ENCODE data around the gene SUMO4.
"Not testable (repeated sequence)": the region's sequence is repeated elsewhere in the genome, so short reads cannot be mapped to it uniquely, and the experiment has no call there.

Gene SUMO4

GRCh38 chr6:149429427-149430360, 29.6 kb downstream of the SUMO4 start:
- no peak for DNase-seq (ENCODE audit: extremely low read depth in 1 of 2, low read depth in 1 of 2)

DNA sequence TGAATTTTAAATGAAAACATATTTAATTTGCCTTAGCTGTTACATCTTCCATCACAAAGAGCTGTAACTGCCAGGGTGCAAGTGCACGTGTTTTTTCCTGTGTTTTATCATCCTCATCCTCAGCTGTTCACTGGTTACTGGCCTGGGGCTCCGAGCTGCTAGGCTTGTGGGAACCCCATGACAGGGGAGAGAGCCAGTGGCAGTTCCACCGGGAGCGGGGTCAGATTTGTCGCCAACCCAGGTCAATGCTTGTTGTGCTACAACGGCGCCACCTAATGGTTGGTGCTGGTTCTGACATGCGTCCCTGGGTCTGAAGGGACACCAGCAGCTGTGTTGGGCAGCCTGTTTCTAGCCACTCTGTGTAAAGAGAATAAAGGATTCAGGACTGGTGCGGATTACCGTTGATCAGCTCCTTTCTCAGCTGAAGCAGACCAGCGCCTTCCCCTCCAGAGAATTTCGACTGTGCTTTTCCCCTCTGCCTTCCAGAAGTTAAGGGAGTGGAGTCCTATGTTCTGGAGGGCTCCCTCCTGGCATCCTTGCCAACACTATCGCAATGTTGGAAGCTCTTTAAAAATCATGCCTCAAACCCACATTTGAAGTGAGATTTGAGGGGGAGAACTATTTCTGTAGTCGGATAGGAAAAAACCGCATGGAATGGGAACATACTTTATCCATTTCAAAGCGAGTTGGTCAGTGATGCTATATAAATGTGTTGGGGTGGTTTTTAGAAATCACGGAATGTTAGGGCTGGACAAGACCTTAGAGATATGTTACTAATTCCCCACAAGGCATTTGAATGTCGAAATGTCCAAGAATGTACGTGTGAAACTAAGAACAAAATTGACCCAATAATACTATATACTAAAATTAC, 32.1 kb downstream of the SUMO4 start:
- DNase-seq (ENCODE audit: extremely low read depth in 1 of 2, low read depth in 1 of 2), result peak; percentile 74 to 81

- no peak for DNase-seq (ENCODE audit: extremely low read depth in 1 of 2, low read depth in 1 of 2)
Observed at GRCh38 chr6:149433405-149433804, 33.3 kb downstream of the SUMO4 start.

DNA sequence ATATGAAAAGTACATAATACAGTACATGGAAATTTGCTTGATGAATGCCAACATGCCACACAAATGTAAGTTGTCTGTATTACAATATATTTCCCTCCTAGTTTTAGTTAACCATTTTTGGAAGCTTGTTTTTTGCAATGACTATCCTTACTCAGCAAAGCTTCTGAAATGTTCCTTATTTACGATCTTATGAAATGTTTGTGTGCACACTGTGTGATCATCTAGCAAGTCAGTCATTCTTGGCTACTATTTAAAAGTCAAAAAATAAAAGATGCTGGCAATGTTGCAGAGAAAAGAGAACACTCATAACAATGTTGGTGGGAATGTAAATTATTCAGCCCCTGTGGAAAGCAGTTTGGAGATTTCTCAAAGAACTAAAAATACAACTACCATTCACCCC, 33.8 kb downstream of the SUMO4 start:
- no peak for DNase-seq (ENCODE audit: extremely low read depth in 1 of 2, low read depth in 1 of 2)

DNA sequence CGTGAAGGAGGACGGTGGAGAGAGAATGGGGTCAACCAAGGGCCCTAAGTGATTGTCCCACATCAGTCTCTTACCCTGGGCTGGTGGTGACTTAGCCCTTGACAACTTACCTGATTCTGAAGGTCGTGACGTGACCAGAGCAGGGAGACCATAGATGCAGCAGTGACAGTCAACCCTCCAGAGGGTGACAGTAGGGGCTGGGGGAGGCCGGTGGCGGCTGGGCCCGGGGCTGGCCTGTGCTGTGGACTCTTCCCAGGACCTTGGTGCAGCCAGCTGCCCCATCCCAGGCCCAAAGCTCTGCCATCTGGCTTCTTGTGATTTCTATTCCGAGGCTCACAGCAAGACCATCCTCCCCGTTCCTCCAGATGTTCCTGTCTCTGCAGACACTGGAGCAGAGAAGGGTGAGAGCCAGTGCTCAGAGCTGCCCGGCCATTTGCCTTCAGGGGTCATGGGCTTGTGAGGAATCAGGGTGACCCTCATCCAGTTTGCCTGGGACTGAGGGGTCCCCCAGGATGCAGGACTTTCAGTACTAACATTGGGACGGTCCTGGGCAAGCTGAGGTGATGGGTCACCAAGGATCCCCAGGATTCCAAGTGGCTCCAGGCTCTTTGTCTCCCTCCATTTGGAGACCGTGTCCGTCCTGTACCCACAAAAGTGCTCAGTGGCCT, 36.0 kb downstream of the SUMO4 start:
- DNase-seq (ENCODE audit: extremely low read depth in 1 of 2, low read depth in 1 of 2), result no peak

- DNase-seq (ENCODE audit: extremely low read depth in 1 of 2, low read depth in 1 of 2), result no peak
Observed at GRCh38 chr6:149436647-149437046, 36.6 kb downstream of the SUMO4 start.

- no peak for DNase-seq (ENCODE audit: extremely low read depth in 1 of 2, low read depth in 1 of 2)
Observed at GRCh38 chr6:149437212-149437611, 37.1 kb downstream of the SUMO4 start.

GRCh38 chr6:149438855-149439254, 38.8 kb downstream of the SUMO4 start:
- no peak for DNase-seq (ENCODE audit: extremely low read depth in 1 of 2, low read depth in 1 of 2)

GRCh38 chr6:149439626-149440025, 39.6 kb downstream of the SUMO4 start:
- DNase-seq (ENCODE audit: extremely low read depth in 1 of 2, low read depth in 1 of 2), result no peak

- no peak for DNase-seq (ENCODE audit: extremely low read depth in 1 of 2, low read depth in 1 of 2)
Observed at GRCh38 chr6:149440735-149441671, 40.9 kb downstream of the SUMO4 start.

DNA sequence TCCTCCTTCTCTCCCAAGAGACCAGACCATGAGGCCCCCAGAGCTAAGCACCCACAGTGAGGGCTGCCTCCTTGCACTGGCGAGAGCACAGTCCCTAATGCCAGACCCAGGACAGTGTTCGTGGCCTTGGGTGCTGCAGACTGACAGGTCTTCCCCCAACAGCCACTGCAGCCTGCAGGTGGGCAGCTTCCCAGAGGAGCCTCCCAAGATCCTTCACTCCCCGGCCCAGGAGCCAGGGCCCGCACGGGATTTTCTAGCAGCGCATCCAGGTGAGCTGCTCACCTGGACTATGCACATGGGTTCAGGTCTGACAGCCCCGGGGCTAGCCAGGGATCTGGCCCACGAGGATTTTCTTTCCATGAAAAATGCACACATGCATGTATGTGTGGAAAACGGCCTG, 41.7 kb downstream of the SUMO4 start:
- no peak for DNase-seq (ENCODE audit: extremely low read depth in 1 of 2, low read depth in 1 of 2)

DNA sequence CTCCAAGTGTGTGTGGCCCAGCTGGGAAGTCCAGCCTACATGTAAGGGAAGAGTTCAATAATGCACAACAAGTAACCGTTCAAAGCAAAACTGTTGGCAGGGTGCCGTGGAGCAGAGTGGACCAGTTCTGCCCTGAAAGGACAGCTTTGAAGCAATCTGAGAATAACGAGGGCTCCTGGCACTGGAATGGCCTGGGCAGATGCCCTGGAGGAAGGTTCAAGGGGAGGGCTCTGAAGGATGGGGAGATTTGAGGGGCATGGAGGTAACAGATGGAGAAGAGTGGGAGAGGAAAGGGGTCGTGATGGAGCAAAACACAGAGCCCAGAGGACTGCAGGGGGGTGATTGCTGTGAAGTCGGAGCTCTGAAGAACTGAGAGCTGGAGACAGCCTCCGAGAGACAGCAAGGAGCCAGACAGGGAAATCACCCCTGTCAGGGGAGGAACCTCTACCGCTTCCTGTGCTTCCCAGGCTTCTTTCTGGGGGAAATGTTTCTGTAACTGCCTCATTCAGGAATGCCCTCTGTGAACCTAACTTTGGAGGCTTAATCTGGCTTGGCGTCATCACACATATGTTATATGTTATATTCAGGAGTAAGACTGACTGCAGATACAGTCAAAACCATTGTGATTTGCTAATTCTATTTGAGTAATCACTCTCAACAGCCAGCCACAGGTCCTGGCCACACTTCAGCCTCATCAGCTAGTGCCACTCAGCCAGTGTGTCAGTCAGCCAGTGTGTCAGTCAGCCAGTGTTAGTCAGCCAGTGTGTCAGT, 43.5 kb downstream of the SUMO4 start:
- DNase-seq (ENCODE audit: extremely low read depth in 1 of 2, low read depth in 1 of 2), result no peak

DNA sequence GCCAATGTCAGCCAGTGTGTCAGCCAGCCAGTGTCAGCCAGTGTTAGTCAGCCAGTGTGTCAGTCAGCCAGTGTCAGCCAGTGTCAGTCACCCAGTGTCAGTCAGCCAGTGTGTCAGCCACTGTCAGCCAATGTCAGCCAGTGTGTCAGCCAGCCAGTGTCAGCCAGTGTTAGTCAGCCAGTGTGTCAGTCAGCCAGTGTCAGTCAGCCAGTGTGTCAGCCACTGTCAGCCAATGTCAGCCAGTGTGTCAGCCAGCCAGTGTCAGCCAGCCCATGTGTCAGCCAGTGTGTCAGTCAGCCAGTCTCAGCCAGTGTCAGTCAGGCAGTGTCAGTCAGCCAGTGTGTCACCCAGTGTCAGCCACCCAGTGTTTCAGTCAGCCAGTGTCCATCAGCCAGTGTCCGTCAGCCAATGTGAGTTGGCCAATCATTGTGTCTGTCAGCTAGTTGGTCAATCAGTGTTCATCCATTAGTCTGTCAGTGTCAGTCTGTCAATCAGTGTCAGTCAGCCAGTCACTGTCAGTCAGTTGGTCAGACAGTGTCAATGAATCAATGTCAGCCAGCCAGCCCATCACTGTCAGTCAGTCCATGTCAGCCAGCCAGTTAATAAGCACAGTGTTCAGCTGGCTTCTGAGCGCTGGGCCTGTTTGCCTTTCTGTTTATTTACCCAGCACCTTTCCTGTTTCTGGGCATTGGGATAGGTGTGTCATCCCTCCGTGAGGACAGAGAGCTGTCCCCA, 44.5 kb downstream of the SUMO4 start:
- DNase-seq (ENCODE audit: extremely low read depth in 1 of 2, low read depth in 1 of 2), result not testable (repeated sequence)

DNA sequence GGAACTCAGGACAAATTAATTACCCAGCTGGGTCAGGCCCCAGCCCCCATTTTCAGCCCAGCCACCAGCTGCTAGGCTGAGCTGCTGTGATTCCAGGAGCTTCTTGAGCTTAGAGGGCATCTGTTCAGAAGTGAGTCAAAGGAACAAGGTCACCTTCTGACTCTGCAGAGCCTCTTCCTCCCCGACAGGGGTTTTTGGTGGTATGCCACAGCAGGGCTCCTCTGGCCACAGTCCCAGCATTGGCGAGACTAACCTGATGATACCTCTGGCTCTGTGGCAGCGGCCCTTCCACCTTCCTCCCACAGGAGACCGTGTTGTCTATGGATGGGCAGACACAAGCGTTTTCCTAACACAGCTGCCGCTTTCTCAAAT, 45.0 kb downstream of the SUMO4 start:
- DNase-seq (ENCODE audit: extremely low read depth in 1 of 2, low read depth in 1 of 2), result no peak

- DNase-seq (ENCODE audit: extremely low read depth in 1 of 2, low read depth in 1 of 2), result no peak
Observed at GRCh38 chr6:149445573-149445972, 45.5 kb downstream of the SUMO4 start.

DNA sequence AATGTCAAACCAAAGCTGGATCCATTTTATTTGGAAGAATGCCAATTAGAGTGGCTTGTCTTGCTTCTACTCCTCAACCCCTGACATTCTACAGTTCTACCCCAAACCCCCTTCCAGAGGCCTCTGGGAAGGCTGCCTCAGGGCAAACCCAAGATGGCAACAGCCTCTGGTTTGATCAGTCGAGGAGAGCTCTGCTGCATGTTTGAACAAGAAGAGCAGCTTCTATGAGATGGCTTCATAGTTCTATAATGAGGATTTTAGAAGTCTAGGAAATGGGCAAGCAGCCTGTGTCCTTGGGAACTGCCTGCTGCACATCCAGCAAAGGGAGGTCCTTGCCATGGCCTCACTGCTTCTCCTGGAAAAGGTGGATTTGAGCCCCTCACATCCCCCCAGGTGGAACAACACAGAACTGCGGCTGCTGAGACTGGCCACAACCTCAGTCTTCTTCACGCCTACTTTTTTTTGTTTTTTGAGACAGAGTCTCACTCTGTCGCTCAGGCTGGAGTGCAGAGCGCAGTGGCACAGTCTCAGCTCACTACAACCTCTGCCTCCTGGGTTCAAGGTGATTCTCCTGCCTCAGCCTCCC, 46.8 kb downstream of the SUMO4 start:
- DNase-seq (ENCODE audit: extremely low read depth in 1 of 2, low read depth in 1 of 2), result no peak

- no peak for DNase-seq (ENCODE audit: extremely low read depth in 1 of 2, low read depth in 1 of 2)
Observed at GRCh38 chr6:149448821-149449453, 48.9 kb downstream of the SUMO4 start.

Data from activated CD8-positive, alpha-beta memory T cell treated with anti-CD3 and anti-CD28 coated beads for 1 hour (primary cell).